Osteoblast (primary cell): ENCODE data around the gene PAF1. TPM values are rescaled to one million over a fixed set of nuclear protein-coding genes. Genes with fewer than 3 reads are reported as not detected.

Experiments
- DNase-seq: peaks from one replicate; pipeline ENCODE4 v3.0.0; 2011; ENCODE audit warnings: low spot score, mixed read lengths; ENCODE audit not compliant: insufficient read length; ENCODE audit errors: missing footprints
- H2AFZ ChIP-seq: 2 replicates; pipeline ENCODE4 v1.6.0; 2011; ENCODE audit warnings: mild to moderate bottlenecking, low read length
- H3K27ac ChIP-seq: 2 replicates; pipeline ENCODE4 v1.5.1; 2011; ENCODE audit warnings: mild to moderate bottlenecking, low read depth, low read length, moderate library complexity
- H3K27me3 ChIP-seq: 2 replicates; pipeline ENCODE4 v1.6.0; 2012; ENCODE audit warnings: mild to moderate bottlenecking, control low read depth, inconsistent platforms, low read length, moderate library complexity; ENCODE audit not compliant: insufficient read depth
- H3K36me3 ChIP-seq: 2 replicates; pipeline ENCODE4 v1.5.1; 2011; ENCODE audit warnings: mild to moderate bottlenecking, low read length, control low read depth, moderate library complexity; ENCODE audit not compliant: insufficient read depth
- H3K4me1 ChIP-seq: 2 replicates; pipeline ENCODE4 v1.5.1; 2011; ENCODE audit warnings: mild to moderate bottlenecking, low read length, control low read depth, moderate library complexity; ENCODE audit not compliant: insufficient read depth
- H3K4me2 ChIP-seq: 2 replicates; pipeline ENCODE4 v1.6.0; 2011; ENCODE audit warnings: mild to moderate bottlenecking, low read length; ENCODE audit not compliant: insufficient read depth
- H3K4me3 ChIP-seq: fragments of 200-600 bp; sonication (generic); 3 replicates; pipeline ENCODE4 v1.5.1; 2012; ENCODE audit warnings: mild to moderate bottlenecking, low read length, inconsistent platforms; ENCODE audit not compliant: insufficient read depth
- H3K79me2 ChIP-seq: 2 replicates; pipeline ENCODE4 v1.6.0; 2012; ENCODE audit warnings: mild to moderate bottlenecking, low read length, control low read depth, inconsistent platforms; ENCODE audit not compliant: insufficient read depth
- H3K9me3 ChIP-seq: 2 replicates; pipeline ENCODE4 v1.5.1; 2011; ENCODE audit warnings: low read depth, low read length, control low read depth
- H4K20me1 ChIP-seq: 2 replicates; pipeline ENCODE4 v1.6.0; 2012; ENCODE audit warnings: mild to moderate bottlenecking, low read length, control low read depth; ENCODE audit not compliant: insufficient read depth
- total RNA-seq: library from RNA; depleted of rRNA; stranded (reverse); fragments of >200 nt; gene quantifications from 2 replicates; pipeline ENCODE4 v1.2.3, GENCODE V29; 2012
- TF ChIP-seq, protein P1 (sequence below): IDR thresholded peaks from 2 replicates; pipeline ENCODE4 v1.5.1; 2011; ENCODE audit warnings: mild to moderate bottlenecking, low read depth, low read length, moderate library complexity; ENCODE audit errors: extremely low read depth

The PAF1 gene
- total RNA-seq, 1 donor = 29.3 TPM

DNA sequence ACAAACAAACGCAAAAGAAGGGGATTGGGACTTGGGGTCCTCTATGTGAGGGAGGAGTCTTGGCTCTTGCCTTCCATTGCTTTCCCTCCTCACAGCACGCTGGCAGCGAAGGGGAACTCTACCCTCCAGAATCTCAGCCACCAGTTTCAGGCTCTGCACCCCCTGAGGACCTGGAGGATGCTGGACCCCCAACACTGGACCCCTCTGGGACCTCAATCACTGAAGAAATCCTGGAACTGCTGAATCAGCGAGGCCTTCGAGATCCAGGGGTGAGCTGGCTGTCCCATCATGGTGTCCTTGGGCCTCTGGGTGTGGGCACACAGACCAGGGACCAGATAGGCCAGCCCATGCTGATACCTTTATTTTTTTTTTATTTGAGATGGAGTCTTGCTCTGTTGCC lies 31.1 kb upstream of the PAF1 start:
- DNase-seq = peak; percentile 51
- H3K4me1 ChIP-seq = no peaks in the 10 kb centered on the region
- H3K79me2 ChIP-seq = peaks cover 2% of the 10 kb centered on the region
- H3K36me3 ChIP-seq = peaks cover 59% of the 10 kb centered on the region
- no peak overlapping the region for H3K27ac ChIP-seq
- no peaks in the 10 kb centered on the region for H3K27me3 ChIP-seq
- no peaks in the 10 kb centered on the region for H3K9me3 ChIP-seq
- H2AFZ ChIP-seq = no peak overlapping the region
- H4K20me1 ChIP-seq = peaks cover under 1% of the 10 kb centered on the region
- H3K4me3 ChIP-seq = no peak overlapping the region
- TF ChIP-seq, protein P1, sequence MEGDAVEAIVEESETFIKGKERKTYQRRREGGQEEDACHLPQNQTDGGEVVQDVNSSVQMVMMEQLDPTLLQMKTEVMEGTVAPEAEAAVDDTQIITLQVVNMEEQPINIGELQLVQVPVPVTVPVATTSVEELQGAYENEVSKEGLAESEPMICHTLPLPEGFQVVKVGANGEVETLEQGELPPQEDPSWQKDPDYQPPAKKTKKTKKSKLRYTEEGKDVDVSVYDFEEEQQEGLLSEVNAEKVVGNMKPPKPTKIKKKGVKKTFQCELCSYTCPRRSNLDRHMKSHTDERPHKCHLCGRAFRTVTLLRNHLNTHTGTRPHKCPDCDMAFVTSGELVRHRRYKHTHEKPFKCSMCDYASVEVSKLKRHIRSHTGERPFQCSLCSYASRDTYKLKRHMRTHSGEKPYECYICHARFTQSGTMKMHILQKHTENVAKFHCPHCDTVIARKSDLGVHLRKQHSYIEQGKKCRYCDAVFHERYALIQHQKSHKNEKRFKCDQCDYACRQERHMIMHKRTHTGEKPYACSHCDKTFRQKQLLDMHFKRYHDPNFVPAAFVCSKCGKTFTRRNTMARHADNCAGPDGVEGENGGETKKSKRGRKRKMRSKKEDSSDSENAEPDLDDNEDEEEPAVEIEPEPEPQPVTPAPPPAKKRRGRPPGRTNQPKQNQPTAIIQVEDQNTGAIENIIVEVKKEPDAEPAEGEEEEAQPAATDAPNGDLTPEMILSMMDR = no peak
- no peak overlapping the region for H3K4me2 ChIP-seq

DNA sequence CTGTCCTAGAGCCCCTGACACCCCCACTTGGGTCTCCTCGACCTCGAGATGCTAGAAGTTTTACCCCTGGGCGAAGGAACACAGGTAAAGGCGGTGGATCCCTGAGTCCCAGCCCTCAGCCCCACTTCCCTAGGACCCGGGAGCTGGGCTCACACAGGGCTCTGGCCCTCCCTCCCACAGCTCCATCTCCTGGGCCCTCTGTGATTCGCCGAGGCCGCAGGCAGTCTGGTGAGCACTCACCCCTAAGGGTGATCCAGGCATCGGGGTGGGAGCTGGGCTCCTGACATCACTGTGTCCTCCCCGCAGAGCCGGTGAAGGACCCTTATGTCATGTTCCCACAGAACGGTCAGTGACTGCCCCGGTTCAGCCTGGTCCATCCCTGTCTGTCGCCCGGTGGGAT lies 29.9 kb upstream of the PAF1 start:
- H3K4me2 ChIP-seq = no peak overlapping the region
- no peaks in the 10 kb centered on the region for H3K27me3 ChIP-seq
- H3K9me3 ChIP-seq = no peaks in the 10 kb centered on the region
- H3K36me3 ChIP-seq = peaks cover 66% of the 10 kb centered on the region
- H3K27ac ChIP-seq = no peak overlapping the region
- peaks cover 13% of the 10 kb centered on the region for H3K79me2 ChIP-seq
- H3K4me3 ChIP-seq = no peak overlapping the region
- no peaks in the 10 kb centered on the region for H3K4me1 ChIP-seq
- H2AFZ ChIP-seq = no peak overlapping the region
- H4K20me1 ChIP-seq = peaks cover 3% of the 10 kb centered on the region
- TF ChIP-seq, protein P1 = no peak
- peak; percentile 60 for DNase-seq

DNA sequence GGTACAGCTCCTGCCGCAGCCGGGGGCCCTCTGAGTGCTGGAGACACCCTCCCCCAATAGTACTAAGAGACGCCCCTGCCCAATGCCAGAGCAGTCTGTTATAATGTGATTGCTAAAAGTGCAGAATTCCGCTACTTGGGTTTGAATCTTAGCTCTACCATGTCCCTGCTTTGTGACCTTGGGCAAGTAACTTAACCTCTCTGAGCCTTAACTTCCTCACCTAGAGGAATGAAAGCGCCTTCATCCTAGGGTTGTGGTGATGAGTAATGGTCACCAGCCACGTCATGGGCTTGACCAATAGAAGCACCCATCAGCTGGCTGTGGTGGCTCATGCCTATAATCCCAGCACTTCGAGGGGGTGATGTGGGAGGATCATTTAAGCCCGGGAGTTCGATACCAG lies 28.1 kb upstream of the PAF1 start:
- Histone ChIP-seq H2AFZ (no peak overlapping the region), H3K27ac (no peak overlapping the region), H3K4me3 (no peak overlapping the region), H3K4me1 (peaks cover 10% of the 10 kb centered on the region), H4K20me1 (peaks cover 16% of the 10 kb centered on the region), H3K36me3 (peaks cover 53% of the 10 kb centered on the region), H3K4me2 (no peak overlapping the region), H3K79me2 (peaks cover 30% of the 10 kb centered on the region), H3K9me3 (no peaks in the 10 kb centered on the region), H3K27me3 (no peaks in the 10 kb centered on the region)
- TF ChIP-seq, protein P1 = no peak
- DNase-seq = peak; percentile 64

DNA sequence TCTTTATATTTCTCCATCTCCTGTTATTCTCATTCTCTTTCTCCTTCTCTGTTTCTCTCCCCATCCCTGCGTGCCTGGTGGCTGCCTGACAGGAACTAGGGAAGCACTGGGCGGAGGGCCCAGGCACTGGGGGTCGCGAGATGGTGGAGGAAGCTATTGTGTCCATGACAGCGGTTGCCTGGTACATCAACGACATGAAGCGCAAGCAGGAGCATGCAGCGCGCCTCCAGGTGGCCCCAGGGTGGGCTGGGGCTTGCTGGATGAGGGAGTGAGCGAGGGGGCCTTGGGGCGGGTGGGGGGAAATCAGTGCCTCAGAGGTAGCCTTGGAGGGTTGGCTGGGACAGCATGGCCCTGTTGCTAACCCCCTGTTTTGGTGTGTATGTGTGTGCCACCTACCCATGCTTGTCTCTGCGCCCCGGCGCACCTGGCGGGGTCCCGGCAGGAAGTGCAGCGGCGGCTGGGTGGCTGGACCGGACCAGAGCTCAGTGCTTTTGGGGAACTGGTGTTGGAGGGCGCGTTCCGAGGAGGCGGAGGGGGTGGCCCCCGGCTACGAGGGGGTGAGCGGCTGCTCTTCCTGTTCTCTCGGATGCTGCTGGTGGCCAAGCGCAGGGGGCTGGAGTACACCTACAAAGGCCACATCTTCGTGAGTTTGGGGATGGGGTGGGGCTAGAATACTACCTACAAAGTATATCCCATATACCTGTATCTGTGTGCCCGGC lies 26.7 kb upstream of the PAF1 start:
- H4K20me1 ChIP-seq = peaks cover 18% of the 10 kb centered on the region
- TF ChIP-seq, protein P1 = no peak
- H3K27me3 ChIP-seq = no peaks in the 10 kb centered on the region
- no peak overlapping the region for H3K27ac ChIP-seq
- H2AFZ ChIP-seq = no peak overlapping the region
- peaks cover 42% of the 10 kb centered on the region for H3K79me2 ChIP-seq
- H3K4me2 ChIP-seq = no peak overlapping the region
- peaks cover 13% of the 10 kb centered on the region for H3K4me1 ChIP-seq
- peak; percentile 51 for DNase-seq
- H3K9me3 ChIP-seq = no peaks in the 10 kb centered on the region
- H3K4me3 ChIP-seq = no peak overlapping the region
- peaks cover 41% of the 10 kb centered on the region for H3K36me3 ChIP-seq
